Bronchial epithelial cell (primary cell): ENCODE results near the gene DMPK. TPM values are rescaled to one million over a fixed set of nuclear protein-coding genes. Genes with fewer than 3 reads are reported as not detected.
"Not testable (repeated sequence)": the region's sequence is repeated elsewhere in the genome, so short reads cannot be mapped to it uniquely, and the experiment has no call there.

Experiments used
- DNase-seq: peaks from one replicate; pipeline ENCODE4 v3.0.0-alpha.2; 2010; ENCODE audit warnings: low read depth
- FAIRE-seq: peaks from 2 replicates; lab custom pipeline; 2011; peaks lifted over from hg19 to GRCh38; lab: Jason Lieb, UNC
- H3K27me3 ChIP-seq: 2 replicates; pipeline ENCODE4 v1.5.1; 2011; ENCODE audit warnings: low read length; ENCODE audit not compliant: control insufficient read depth, insufficient read depth
- H3K36me3 ChIP-seq: 2 replicates; pipeline ENCODE4 v1.5.1; 2011; ENCODE audit warnings: low read length; ENCODE audit not compliant: control insufficient read depth, insufficient read depth
- H3K4me3 ChIP-seq: 2 replicates; pipeline ENCODE4 v1.5.1; 2011; ENCODE audit warnings: mild to moderate bottlenecking, low read depth, low read length, control low read depth
- CTCF ChIP-seq: IDR thresholded peaks from 2 replicates; pipeline ENCODE4 v1.5.1; 2011; ENCODE audit warnings: mild to moderate bottlenecking, moderate library complexity, low read length, control low read depth, inconsistent platforms; ENCODE audit not compliant: insufficient read depth, severe bottlenecking
- total RNA-seq: library from RNA; depleted of rRNA; stranded (reverse); fragments of >200 nt; gene quantifications from 2 replicates; pipeline ENCODE4 v1.2.1, GENCODE V29; 2014

Gene DMPK
- total RNA-seq, 1 donor from 2014 or later, result 4.7 TPM

DNA sequence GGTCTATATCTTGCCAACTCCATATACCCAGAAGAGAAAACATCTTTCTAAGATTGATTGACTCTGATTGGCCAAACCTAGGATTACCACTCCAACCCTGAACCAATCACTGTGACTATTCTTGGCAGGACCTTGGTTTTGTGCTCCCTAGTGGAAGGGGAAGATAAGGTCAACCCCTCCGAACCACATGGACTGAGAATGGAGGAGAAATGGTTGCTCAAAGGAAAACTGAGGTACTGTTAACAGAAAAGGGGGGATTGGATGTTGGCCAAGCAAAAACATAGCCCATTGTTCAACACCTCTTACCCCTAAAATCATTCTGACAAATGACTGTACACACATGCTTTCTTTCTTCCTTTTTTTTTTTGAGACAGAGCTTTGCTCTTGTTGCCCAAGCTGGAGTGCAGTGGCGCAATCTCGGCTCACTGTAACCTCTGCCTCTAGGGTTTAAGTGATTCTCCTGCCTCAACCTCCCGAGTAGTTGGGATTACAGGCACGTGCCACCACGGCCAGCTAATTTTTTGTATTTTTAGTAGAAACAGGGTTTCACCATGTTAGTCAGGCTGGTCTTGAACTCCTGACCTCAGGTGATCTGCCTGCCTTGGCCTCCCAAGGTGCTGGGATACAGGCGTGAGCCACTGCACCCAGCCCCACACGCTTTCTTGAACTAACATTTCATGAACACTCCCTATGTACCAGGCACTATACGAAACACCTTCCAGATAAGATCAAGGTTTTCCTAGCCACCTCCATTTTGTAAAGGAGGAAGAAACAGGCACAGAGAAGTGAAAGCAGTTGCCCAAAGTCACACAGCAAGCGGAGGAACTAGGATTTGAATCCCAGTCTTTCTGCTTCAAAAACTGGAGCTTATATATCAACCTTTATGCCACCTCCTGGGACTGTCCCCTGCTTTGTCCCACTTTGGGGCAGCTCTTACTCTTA, 42.5 kb downstream of the DMPK start:
- H3K4me3 ChIP-seq, result no peak overlapping the region
- H3K27me3 ChIP-seq, result no peaks in the 10 kb centered on the region
- no peak for TF ChIP-seq CTCF
- FAIRE-seq (no peak), DNase-seq (no peak)
- no peaks in the 10 kb centered on the region for H3K36me3 ChIP-seq

- Histone ChIP-seq H3K4me3 (no peak within 1 kb of the TSS), H3K27me3 (no peaks in the 10 kb centered on the region), H3K36me3 (no peaks in the 10 kb centered on the region)
- FAIRE-seq (no peak), DNase-seq (no peak)
- TF ChIP-seq CTCF, result no peak
These were observed 49.0 kb downstream of the DMPK start, which contains the start of gene MEIOSIN for GRCh38 chr19:45733160-45733810. Gene MEIOSIN (plus strand): TSS chr19:45733439. CDS start chr19:45735377, 1,938 bp downstream.

- peaks cover 1% of the 10 kb centered on the region for H3K36me3 ChIP-seq
- TF ChIP-seq CTCF, result peak; percentile 28
- peak within 1 kb of the TSS; percentile 70 for H3K4me3 ChIP-seq
- FAIRE-seq (peak; percentile 88), DNase-seq (peak; percentile 97)
- H3K27me3 ChIP-seq, result no peaks in the 10 kb centered on the region
These were observed 51.7 kb downstream of the DMPK start, which contains the start of gene FBXO46 for GRCh38 chr19:45730368-45731288. Gene FBXO46 (minus strand): TSS chr19:45730896. CDS start chr19:45713495, 17,401 bp downstream.

GRCh38 chr19:45729800-45730290, 52.4 kb downstream of the DMPK start:
- DNase-seq, result peak; percentile 60
- Histone ChIP-seq H3K27me3 (no peaks in the 10 kb centered on the region), H3K36me3 (peaks cover 1% of the 10 kb centered on the region), H3K4me3 (peak overlapping the region; percentile 70)
- TF ChIP-seq CTCF, result no peak
- FAIRE-seq, result no peak

DNA sequence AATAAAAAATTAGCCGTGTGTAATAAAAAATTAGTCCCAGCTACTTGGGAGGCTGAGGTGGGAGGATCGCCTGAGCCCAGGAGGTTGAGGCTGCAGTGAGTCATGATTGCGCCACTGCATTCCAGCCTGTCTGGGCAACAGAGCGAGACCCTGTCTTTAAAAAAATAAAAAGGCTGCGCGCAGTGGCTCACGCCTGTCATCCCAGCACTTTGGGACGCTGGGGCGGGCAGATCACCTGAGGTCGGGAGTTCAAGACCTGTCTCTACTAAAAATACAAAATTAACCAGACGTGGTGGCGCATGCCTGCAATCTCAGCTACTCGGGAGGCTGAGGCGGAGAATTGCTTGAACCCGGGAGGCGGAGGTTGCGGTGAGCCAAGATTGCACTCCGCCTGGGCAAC, 53.6 kb downstream of the DMPK start:
- not testable (repeated sequence) for H3K4me3 ChIP-seq, H3K36me3 ChIP-seq, H3K27me3 ChIP-seq, FAIRE-seq, DNase-seq

DNA sequence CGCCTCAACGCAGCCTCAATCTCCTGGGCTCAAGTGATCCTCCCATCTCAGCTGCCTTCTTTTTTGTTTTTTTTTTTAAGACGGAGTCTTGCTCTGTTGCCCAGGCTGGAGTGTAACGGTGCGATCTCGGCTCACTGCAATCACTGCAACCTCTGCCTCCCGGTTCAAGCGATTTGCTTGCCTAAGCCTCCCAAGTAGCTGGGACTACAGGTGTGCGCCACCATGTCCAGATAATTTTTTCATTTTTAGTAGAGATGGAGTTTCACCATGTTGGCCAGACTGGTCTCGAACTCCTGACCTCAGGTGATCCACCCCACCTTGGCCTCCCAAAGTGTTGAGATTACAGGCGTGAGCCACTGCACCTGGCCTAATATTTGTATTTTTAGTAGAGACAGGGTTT, 62.2 kb downstream of the DMPK start:
- H3K27me3 ChIP-seq, H3K36me3 ChIP-seq, H3K4me3 ChIP-seq, DNase-seq, FAIRE-seq: not testable (repeated sequence)
